Transverse colon (tissue), 4 donors: ENCODE measurements around the gene CD300A.

Source experiments
- EP300 ChIP-seq: sonication (generic); formaldehyde crosslinking; IDR thresholded peaks from one replicate; pipeline ENCODE4 v1.6.1; 2017; ENCODE audit warnings: antibody characterized with exemption, low read depth
- POLR2A ChIP-seq: fragments of 450-650 bp; IDR thresholded peaks from one replicate; pipeline ENCODE4 v1.6.1; 2016; ENCODE audit warnings: antibody characterized with exemption, mild to moderate bottlenecking, moderate library complexity
- POLR2AphosphoS5 ChIP-seq, 3 donors: sonication (generic); formaldehyde crosslinking; IDR thresholded peaks; one replicate each; pipeline ENCODE4 v1.6.1; 2016; ENCODE audit warnings: antibody characterized with exemption in 3 of 3
- TF ChIP-seq, protein P1 (sequence below), 5 experiments: fragments of 200-600 bp in 3 of 5; fragments of 450-650 bp in 2 of 5; sonication (generic) in 3 of 5; IDR thresholded peaks; 1 replicate in 2 of 5; 2 replicates in 3 of 5; pipeline ENCODE4 v1.5.1; 2016 to 2017; ENCODE audit warnings: antibody characterized with exemption in 5 of 5, inconsistent platforms in 3 of 5, mild to moderate bottlenecking in 2 of 5, moderate library complexity in 1 of 5

DNA sequence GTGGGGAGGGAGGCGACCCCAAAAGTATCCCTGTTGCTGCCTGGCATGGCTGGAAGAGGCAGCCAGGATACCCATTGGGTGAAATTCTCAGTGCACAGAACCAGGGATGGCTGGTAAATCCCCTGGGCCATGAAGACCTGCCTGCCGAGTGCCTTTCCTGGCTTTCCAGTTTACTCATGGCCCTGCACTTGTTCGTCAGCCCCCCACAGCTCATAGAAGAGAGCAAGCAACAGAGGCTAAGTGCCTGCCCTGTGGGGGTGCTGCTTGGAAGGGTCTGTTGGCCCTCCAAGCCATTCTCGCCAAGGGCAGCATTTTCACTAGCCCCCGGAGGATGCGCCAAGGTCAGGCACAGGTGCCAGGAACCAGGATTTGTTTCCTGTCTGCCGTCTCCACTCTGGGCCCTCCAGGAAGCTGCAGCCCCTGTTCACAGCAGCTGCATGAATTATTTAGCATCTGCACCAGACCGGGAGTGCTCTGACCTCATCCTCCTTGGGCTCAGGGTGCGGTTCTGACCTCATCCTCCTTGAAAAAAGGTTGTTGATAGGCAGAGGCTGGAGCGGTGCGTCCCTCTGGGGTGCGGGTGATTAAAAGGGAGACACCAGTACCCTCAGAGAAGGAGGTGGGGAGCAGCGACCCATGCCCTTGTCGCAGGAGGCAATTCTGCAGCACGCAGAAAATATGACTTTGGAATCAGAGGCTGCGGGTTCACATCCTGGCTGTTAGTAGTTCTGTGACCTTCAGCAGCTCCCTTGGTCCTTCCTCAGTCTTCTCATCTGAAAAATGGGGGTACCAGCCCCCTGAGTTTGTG is 14.2 kb upstream of the CD300A start:
- TF ChIP-seq, protein P1, sequence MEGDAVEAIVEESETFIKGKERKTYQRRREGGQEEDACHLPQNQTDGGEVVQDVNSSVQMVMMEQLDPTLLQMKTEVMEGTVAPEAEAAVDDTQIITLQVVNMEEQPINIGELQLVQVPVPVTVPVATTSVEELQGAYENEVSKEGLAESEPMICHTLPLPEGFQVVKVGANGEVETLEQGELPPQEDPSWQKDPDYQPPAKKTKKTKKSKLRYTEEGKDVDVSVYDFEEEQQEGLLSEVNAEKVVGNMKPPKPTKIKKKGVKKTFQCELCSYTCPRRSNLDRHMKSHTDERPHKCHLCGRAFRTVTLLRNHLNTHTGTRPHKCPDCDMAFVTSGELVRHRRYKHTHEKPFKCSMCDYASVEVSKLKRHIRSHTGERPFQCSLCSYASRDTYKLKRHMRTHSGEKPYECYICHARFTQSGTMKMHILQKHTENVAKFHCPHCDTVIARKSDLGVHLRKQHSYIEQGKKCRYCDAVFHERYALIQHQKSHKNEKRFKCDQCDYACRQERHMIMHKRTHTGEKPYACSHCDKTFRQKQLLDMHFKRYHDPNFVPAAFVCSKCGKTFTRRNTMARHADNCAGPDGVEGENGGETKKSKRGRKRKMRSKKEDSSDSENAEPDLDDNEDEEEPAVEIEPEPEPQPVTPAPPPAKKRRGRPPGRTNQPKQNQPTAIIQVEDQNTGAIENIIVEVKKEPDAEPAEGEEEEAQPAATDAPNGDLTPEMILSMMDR (IDR thresholded peaks at IDR 0.05), result no peak
- no peak for TF ChIP-seq POLR2A
- no peak for TF ChIP-seq POLR2AphosphoS5 (IDR thresholded peaks at IDR 0.05)
- no peak for TF ChIP-seq EP300
